Ascending aorta (tissue), 2 donors: ENCODE data around the gene KRT1. TPM values are rescaled to one million over a fixed set of nuclear protein-coding genes. Genes with fewer than 3 reads are reported as not detected.
"Not testable (repeated sequence)": the region's sequence is repeated elsewhere in the genome, so short reads cannot be mapped to it uniquely, and the experiment has no call there.

Source experiments
- DNase-seq, 2 donors: peaks; one replicate each; pipeline ENCODE4 v3.0.0-alpha.2; 2019; ENCODE audit warnings: low spot score in 2 of 2
- H3K27ac ChIP-seq, 2 donors: fragments of 200-600 bp; sonication (generic); one replicate each; pipeline ENCODE4 v1.5.1; 2016 to 2017; ENCODE audit warnings: mild to moderate bottlenecking in 1 of 2
- H3K27me3 ChIP-seq: fragments of 200-600 bp; sonication (generic); one replicate; pipeline ENCODE4 v1.5.1; 2017
- H3K36me3 ChIP-seq, 2 donors: fragments of 200-600 bp; sonication (generic); one replicate each; pipeline ENCODE4 v1.5.1; 2016
- H3K4me1 ChIP-seq, 2 donors: fragments of 200-600 bp; sonication (generic); one replicate each; pipeline ENCODE4 v1.5.1; 2016 to 2017; ENCODE audit warnings: mild to moderate bottlenecking in 1 of 2
- H3K4me3 ChIP-seq, 2 donors: fragments of 200-600 bp; sonication (generic); one replicate each; pipeline ENCODE4 v1.5.1; 2016 to 2017; ENCODE audit warnings: mild to moderate bottlenecking in 1 of 2
- H3K9me3 ChIP-seq, 2 donors: fragments of 200-600 bp; sonication (generic); one replicate each; pipeline ENCODE4 v1.5.1; 2016
- intact Hi-C: fragments of 100-400 bp; cut with DNase I; formaldehyde crosslinking; loops from one replicate; pipeline ENCODE4 v1.15.1; 2023
- total RNA-seq: library from RNA; depleted of rRNA; stranded (reverse); fragments of >200 nt; gene quantifications from one replicate; pipeline ENCODE4 v1.1.0, GENCODE V29; 2016
- TF ChIP-seq, protein P1 (sequence below), 3 experiments: fragments of 200-600 bp in 2 of 3; fragments of 450-650 bp in 1 of 3; sonication (generic) in 2 of 3; IDR thresholded peaks; one replicate each; pipeline ENCODE4 v1.5.1; 2016 to 2019; ENCODE audit warnings: antibody characterized with exemption in 3 of 3, mild to moderate bottlenecking in 1 of 3, moderate library complexity in 1 of 3

The KRT1 gene
- total RNA-seq, 1 donor from 2014 or later: not detected

DNA sequence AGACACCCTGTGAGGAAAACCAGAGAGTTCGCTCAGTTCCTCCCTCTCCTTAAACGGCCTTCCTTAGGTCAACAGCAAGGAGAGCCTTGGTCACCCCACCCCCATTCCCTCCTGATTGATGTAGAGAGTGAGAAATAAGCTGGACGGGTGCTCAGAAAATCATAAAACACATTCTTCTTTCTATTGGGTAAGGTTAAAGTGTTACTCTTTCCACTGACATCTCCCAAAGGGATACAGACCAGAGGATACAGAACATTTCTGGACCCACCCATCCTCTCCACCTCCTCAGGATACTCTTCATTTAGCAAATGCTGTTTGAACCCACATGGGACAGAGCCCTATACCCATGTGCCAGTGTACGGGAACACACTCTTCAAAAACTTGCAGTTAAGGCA lies 34.7 kb upstream of the KRT1 start:
- Histone ChIP-seq H3K4me3 (no peak overlapping the region), H3K36me3 (no peaks in the 10 kb centered on the region), H3K27ac (no peak overlapping the region), H3K27me3 (peaks cover 9% of the 10 kb centered on the region), H3K4me1 (no peaks in the 10 kb centered on the region), H3K9me3 (no peaks in the 10 kb centered on the region)
- intact Hi-C loops: no loop called here
- DNase-seq: no peak
- TF ChIP-seq, protein P1, sequence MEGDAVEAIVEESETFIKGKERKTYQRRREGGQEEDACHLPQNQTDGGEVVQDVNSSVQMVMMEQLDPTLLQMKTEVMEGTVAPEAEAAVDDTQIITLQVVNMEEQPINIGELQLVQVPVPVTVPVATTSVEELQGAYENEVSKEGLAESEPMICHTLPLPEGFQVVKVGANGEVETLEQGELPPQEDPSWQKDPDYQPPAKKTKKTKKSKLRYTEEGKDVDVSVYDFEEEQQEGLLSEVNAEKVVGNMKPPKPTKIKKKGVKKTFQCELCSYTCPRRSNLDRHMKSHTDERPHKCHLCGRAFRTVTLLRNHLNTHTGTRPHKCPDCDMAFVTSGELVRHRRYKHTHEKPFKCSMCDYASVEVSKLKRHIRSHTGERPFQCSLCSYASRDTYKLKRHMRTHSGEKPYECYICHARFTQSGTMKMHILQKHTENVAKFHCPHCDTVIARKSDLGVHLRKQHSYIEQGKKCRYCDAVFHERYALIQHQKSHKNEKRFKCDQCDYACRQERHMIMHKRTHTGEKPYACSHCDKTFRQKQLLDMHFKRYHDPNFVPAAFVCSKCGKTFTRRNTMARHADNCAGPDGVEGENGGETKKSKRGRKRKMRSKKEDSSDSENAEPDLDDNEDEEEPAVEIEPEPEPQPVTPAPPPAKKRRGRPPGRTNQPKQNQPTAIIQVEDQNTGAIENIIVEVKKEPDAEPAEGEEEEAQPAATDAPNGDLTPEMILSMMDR (IDR thresholded peaks at IDR 0.05): no peak

DNA sequence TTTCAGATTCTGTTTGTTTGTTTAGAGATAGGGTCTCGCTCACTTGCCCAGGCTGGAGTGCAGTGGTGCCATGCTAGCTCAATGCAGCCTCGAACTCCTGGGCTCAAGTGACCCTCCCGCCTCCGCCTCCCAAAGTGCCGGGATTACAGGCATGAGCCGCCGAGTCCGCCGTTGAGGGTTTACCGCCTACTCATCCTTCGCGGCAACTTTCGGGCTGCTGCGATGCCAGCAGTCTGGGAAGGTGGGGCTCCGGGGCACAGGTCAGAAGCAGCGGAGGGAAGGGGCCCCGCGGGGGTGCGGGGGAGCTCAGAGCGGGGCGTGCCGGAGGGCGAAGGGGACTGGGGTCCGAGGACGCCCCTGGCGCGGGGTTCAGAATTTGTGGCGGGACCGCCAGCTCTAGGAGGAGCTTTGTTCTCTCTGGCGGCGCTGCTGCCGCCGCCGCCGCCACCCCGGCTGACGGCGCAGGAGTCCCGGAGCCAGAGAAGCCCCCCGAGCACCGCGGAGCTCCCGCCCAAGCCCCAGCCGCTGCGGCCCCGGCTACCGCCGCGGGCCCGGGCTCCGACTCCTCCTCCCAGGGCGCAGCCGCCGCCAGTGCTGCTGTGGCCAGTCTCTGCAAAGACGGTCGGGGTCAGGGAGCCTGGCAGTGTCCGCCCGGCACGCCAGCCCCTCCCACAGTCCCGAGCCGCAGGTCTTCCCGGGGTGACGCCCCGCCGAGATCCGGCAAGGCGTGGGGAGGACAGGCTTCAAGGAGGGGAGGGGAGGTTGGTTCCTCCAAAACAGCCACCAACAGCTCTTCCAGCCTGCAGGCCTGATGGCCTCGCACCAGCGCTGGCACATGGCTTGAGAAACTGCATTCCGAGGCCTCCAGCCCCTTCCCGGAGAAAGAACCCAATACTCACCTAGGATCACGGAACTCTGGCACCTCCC lies 34.0 kb upstream of the KRT1 start:
- Histone ChIP-seq H3K27ac (no peak overlapping the region), H3K4me3 (no peak overlapping the region), H3K4me1 (no peaks in the 10 kb centered on the region), H3K27me3 (peaks cover 9% of the 10 kb centered on the region), H3K36me3 (no peaks in the 10 kb centered on the region), H3K9me3 (no peaks in the 10 kb centered on the region)
- intact Hi-C loops: no loop called here
- DNase-seq: no peak
- TF ChIP-seq, protein P1 (IDR thresholded peaks at IDR 0.05): no peak

DNA sequence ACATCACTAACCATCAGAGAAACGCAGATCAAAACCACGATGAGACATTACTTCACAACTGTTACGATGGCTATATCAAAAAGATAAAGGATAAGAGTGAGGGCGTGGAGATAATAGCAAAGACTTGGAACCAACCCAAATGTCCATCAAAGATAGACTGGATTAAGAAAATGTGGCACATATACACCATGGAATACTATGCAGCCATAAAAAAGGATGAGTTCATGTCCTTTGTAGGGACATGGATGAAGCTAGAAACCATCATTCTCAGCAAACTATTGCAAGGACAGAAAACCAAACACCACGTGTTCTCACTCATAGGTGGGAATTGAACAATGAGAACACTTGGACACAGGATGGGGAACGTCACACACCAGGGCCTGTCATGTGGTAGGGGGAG lies 31.9 kb upstream of the KRT1 start:
- H3K27me3 ChIP-seq, H3K9me3 ChIP-seq: not testable (repeated sequence)

DNA sequence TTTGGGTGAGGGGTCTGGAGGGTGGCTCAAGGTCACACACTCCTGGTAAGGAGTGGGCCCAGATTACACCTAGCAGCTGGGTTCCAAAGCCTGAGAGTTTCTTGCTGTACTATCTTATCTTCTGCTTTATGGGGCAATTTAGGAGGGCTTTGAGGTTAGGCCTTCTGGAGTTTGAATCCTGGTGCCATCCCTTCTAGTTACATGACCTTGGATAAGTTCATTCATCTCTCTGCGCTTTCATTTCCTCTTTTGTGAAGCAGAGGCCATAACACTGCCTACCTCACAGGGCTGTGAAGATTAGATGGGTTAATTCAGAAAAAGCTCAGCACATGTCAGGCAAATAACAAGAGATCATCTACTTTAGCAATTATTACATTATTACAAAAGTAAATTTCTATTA lies 30.5 kb upstream of the KRT1 start:
- DNase-seq: no peak
- intact Hi-C loops: no loop called here
- Histone ChIP-seq H3K36me3 (no peaks in the 10 kb centered on the region), H3K9me3 (no peaks in the 10 kb centered on the region), H3K4me1 (no peaks in the 10 kb centered on the region), H3K27ac (no peak overlapping the region), H3K27me3 (peaks cover 9% of the 10 kb centered on the region), H3K4me3 (no peak overlapping the region)
- TF ChIP-seq, protein P1 (IDR thresholded peaks at IDR 0.05): no peak

More for the DNA sequence above, 31.9 kb upstream of the KRT1 start:
- H3K4me1 ChIP-seq, DNase-seq, H3K36me3 ChIP-seq, H3K27ac ChIP-seq, H3K4me3 ChIP-seq, intact Hi-C loops: not testable (repeated sequence)

DNA sequence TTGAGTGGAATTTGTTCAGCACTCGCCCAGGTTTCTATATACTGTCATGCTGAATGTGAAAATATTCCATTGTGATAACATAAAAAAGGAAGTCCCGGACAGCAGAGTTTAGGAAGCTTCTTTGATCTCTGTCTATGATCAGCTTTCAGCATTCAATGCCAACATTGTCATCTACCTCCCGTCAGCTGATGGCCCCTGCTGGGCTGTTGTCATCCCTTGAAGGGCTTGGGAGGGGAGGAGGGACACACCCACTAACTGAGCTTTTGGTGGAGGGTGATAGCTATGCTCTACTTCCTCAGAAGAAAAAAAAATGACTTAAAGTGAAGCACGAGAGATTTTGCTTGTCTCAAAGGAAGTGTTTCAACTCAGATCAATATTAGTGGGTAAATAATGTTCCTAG lies 27.8 kb upstream of the KRT1 start:
- no peaks in the 10 kb centered on the region for H3K9me3 ChIP-seq
- intact Hi-C loops: no loop called here
- no peaks in the 10 kb centered on the region for H3K27me3 ChIP-seq
- TF ChIP-seq, protein P1 (IDR thresholded peaks at IDR 0.05): no peak
- H3K4me1 ChIP-seq: no peaks in the 10 kb centered on the region
- no peak overlapping the region for H3K27ac ChIP-seq
- H3K4me3 ChIP-seq: no peak overlapping the region
- H3K36me3 ChIP-seq: no peaks in the 10 kb centered on the region
- DNase-seq: no peak

DNA sequence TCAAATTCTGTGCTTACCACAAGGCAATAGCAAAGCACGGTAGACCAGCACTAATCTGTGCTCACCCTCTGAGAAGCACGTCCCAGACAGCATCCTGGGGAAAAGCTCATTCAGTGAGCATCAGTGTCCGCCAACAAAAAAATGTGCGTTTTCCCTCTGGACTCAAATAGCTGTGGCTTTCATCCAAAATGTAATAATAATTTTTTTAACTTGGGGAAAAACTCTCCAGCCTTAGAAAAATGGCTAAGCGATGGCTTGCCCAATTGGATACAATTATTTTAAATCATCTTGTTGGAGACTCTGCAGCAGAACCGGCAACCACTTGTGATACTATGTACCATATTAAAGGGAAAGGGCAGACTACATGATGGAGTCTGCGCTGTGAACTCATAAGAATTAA lies 24.3 kb upstream of the KRT1 start:
- no peak overlapping the region for H3K27ac ChIP-seq
- H3K4me3 ChIP-seq: no peak overlapping the region
- H3K9me3 ChIP-seq: no peaks in the 10 kb centered on the region
- H3K4me1 ChIP-seq: no peaks in the 10 kb centered on the region
- no peak for DNase-seq
- TF ChIP-seq, protein P1 (IDR thresholded peaks at IDR 0.05): no peak
- H3K36me3 ChIP-seq: no peaks in the 10 kb centered on the region
- H3K27me3 ChIP-seq: no peaks in the 10 kb centered on the region
- intact Hi-C loops: no loop called here
